K562 (cell line): ENCODE measurements around the gene SLC7A10. TPM values are rescaled to one million over a fixed set of nuclear protein-coding genes. Genes with fewer than 3 reads are reported as not detected.

Experiments
- ATAC-seq: fragments of 200-7000 bp; cut with Tn5 transposase; 3 replicates; pipeline ENCODE4 v1.9.1; 2020; ENCODE audit warnings: moderate library complexity
- BruUV-seq: library from RNA; stranded (reverse); fragments of 400-500 nt; replicated peaks from 2 replicates; lab custom pipeline; 2021; lab: Mats Ljungman, UMichigan
- CTCF ChIA-PET: fragments of 300-600 bp; formaldehyde crosslinking; extraction: SDS; loops from one replicate; lab custom pipeline; 2021; ENCODE audit warnings: low intra/inter-chr PET ratio; lab: Yijun Ruan, JAX
- POLR2A ChIA-PET: fragments of 300-600, 350-650 bp; sonication (Branson Sonifier 250); formaldehyde crosslinking; extraction: SDS; loops from one replicate; lab custom pipeline; 2021; ENCODE audit warnings: antibody characterized with exemption, inconsistent platforms; lab: Yijun Ruan, JAX
- DNase-seq, 4 experiments: peaks; one replicate each; pipeline versions ENCODE4 v3.0.0 to v3.0.0-alpha.2; 2011 to 2018; ENCODE audit warnings: low spot score in 3 of 4, mixed read lengths in 3 of 4; ENCODE audit errors: extremely low read depth in 1 of 4
- FAIRE-seq: peaks from 2 replicates; lab custom pipeline; 2011; peaks lifted over from hg19 to GRCh38; lab: Jason Lieb, UNC
- H2AFZ ChIP-seq: 2 replicates; pipeline ENCODE4 v1.6.0; 2011; ENCODE audit warnings: low read depth, low read length, control low read depth, inconsistent platforms
- H3K27ac ChIP-seq: fragments of 200-600 bp; 3 replicates; pipeline ENCODE4 v1.8.0; 2011; ENCODE audit warnings: low read depth, mild to moderate bottlenecking, control low read depth, inconsistent platforms, low read length, moderate library complexity, mixed read lengths; ENCODE audit errors: extremely low read depth
- H3K27me3 ChIP-seq, 2 experiments: fragments of 300-600 bp in 1 of 2; 2 replicates in 1 of 2; 3 replicates in 1 of 2; pipeline versions ENCODE4 v1.6.0 to v1.8.0; 2011; ENCODE audit warnings: inconsistent platforms in 2 of 2, low read length in 2 of 2, mild to moderate bottlenecking in 1 of 2, mixed read lengths in 1 of 2, moderate library complexity in 1 of 2; ENCODE audit not compliant: control insufficient read depth in 2 of 2, insufficient read depth in 2 of 2
- H3K36me3 ChIP-seq: fragments of 300-600 bp; 3 replicates; pipeline ENCODE4 v1.8.0; 2011; ENCODE audit warnings: mild to moderate bottlenecking, low read length, inconsistent platforms; ENCODE audit not compliant: control insufficient read depth, insufficient read depth
- H3K4me1 ChIP-seq, 2 experiments: fragments of 200-600 bp in 1 of 2; replicated peaks in 1 of 2; 2 replicates in 1 of 2; 3 replicates in 1 of 2; pipeline versions ENCODE4 v1.5.1 to v1.8.0; 2011; ENCODE audit warnings: inconsistent platforms in 2 of 2, low read length in 2 of 2, mild to moderate bottlenecking in 1 of 2, mixed read lengths in 1 of 2, moderate library complexity in 1 of 2; ENCODE audit not compliant: control insufficient read depth in 2 of 2, insufficient read depth in 2 of 2
- H3K4me2 ChIP-seq: 2 replicates; pipeline ENCODE4 v1.6.1; 2011; ENCODE audit warnings: low read length, control low read depth, inconsistent platforms, mixed read lengths; ENCODE audit not compliant: insufficient read depth
- H3K4me3 ChIP-seq: fragments of 200-600 bp; sonication (generic), shearing (Covaris generic); 2 replicates; pipeline ENCODE4 v1.5.1; 2016; ENCODE audit warnings: control low read depth, inconsistent platforms
- H3K79me2 ChIP-seq: fragments of 200-600 bp; 3 replicates; pipeline ENCODE4 v1.8.0; 2011; ENCODE audit warnings: low read length, inconsistent platforms; ENCODE audit not compliant: control insufficient read depth, insufficient read depth
- H3K9ac ChIP-seq, 2 experiments: 2 replicates each; pipeline versions ENCODE4 v1.6.0 to v1.6.1; 2011; ENCODE audit warnings: low read depth in 2 of 2, low read length in 2 of 2, control low read depth in 1 of 2, inconsistent platforms in 1 of 2, mild to moderate bottlenecking in 1 of 2, mixed read lengths in 1 of 2; ENCODE audit not compliant: insufficient read depth in 1 of 2
- H3K9me1 ChIP-seq: one replicate; pipeline ENCODE4 v1.6.0; 2011; ENCODE audit warnings: inconsistent platforms, mild to moderate bottlenecking, low read length, moderate library complexity; ENCODE audit not compliant: control insufficient read depth, insufficient read depth
- H3K9me3 ChIP-seq: replicated peaks from 2 replicates; pipeline ENCODE4 v1.5.1; 2011; ENCODE audit warnings: low read depth, low read length, inconsistent platforms; ENCODE audit not compliant: control insufficient read depth, insufficient read depth
- H4K20me1 ChIP-seq: replicated peaks from 2 replicates; pipeline ENCODE4 v1.6.1; 2011; ENCODE audit warnings: low read length, inconsistent platforms, mixed read lengths; ENCODE audit not compliant: control insufficient read depth, insufficient read depth
- CHD1 ChIP-seq: fragments of 200-600 bp; sonication (generic); IDR thresholded peaks from one replicate; pipeline ENCODE4 v1.6.1; 2012; ENCODE audit warnings: mild to moderate bottlenecking, moderate library complexity, low read length, inconsistent platforms
- CXXC5 ChIP-seq: fragments of 250-450 bp; sonication (Bioruptor Pico); IDR thresholded peaks from 2 replicates; pipeline ENCODE4 v1.8.0; 2022; ENCODE audit warnings: inconsistent platforms, mild to moderate bottlenecking, moderate library complexity
- DIDO1 ChIP-seq: fragments of 450-650 bp; IDR thresholded peaks from 2 replicates; pipeline ENCODE4 v1.6.1; 2016; ENCODE audit warnings: low read depth, missing biosample characterization, missing genetic modification characterization
- KDM2B ChIP-seq: fragments of 250-450 bp; sonication (Bioruptor Pico); IDR thresholded peaks from 2 replicates; pipeline ENCODE4 v1.8.0; 2021; ENCODE audit warnings: mild to moderate bottlenecking, moderate library complexity
- KLF16 ChIP-seq: IDR thresholded peaks from 2 replicates; pipeline ENCODE4 v1.6.1; 2016; ENCODE audit warnings: antibody characterized with exemption
- MCM2 ChIP-seq: fragments of 450-650 bp; IDR thresholded peaks from 2 replicates; pipeline ENCODE4 v1.6.1; 2017; ENCODE audit warnings: low read depth, mild to moderate bottlenecking
- TAF7 ChIP-seq: fragments of 450-650 bp; IDR thresholded peaks from 2 replicates; pipeline ENCODE4 v1.6.1; 2016; ENCODE audit warnings: missing genetic modification characterization, missing compliant biosample characterization
- ZNF184 ChIP-seq: sonication (generic); formaldehyde crosslinking; IDR thresholded peaks from 2 replicates; pipeline ENCODE4 v1.5.0; 2020; ENCODE audit warnings: missing genetic modification reagents
- WGBS: fragments of 100-300 bp; shearing (Covaris generic); methylation state at CpG from one replicate; pipeline ENCODE4 v1.1.6; 2016; ENCODE audit warnings: low coverage, mixed read lengths; ENCODE audit not compliant: insufficient coverage; ENCODE audit errors: missing lambda C conversion rate; 5-methylcytosine and 5-hydroxymethylcytosine counted together
- in situ Hi-C: fragments of 300-500 bp; cut with MboI; formaldehyde crosslinking; loops from 4 replicates; pipeline ENCODE4 v1.15.0; 2018; ENCODE audit warnings: inconsistent platforms, mixed read lengths
- intact Hi-C: fragments of 100-400 bp; cut with micrococcal nuclease; formaldehyde crosslinking; loops from 2 replicates; pipeline ENCODE4 v1.14.2; 2022
- polyA plus RNA-seq, 8 experiments: library from polyadenylated mRNA; depleted of rRNA in 4 of 8; stranded (reverse) in 5 of 8; unstranded in 3 of 8; fragments of >200 nt; fragmentation: Nextera tagmentation in 2 of 8; fragmentation: Illumina TruSeq in 1 of 8; extraction: Ambion mirVana in 2 of 8; extraction: Trizol in 1 of 8; gene quantifications; 2 replicates each; pipeline versions ENCODE4 v1.2.1 to v1.2.3, GENCODE V29; 2011 to 2014; ENCODE audit warnings: inconsistent platforms in 1 of 8, missing spikeins in 1 of 8
- total RNA-seq, 7 experiments: library from RNA; depleted of rRNA in 6 of 7; stranded (reverse); fragments of >200 nt in 6 of 7; fragmentation: Illumina TruSeq in 2 of 7; extraction: Trizol in 2 of 7; gene quantifications; 2 replicates each; pipeline versions ENCODE4 v1.2.1 to v1.2.3, GENCODE V29; 2011 to 2021; ENCODE audit warnings: low replicate concordance in 1 of 7
- TF ChIP-seq, protein P1 (sequence below): sonication (generic); formaldehyde crosslinking; IDR thresholded peaks from 2 replicates; pipeline ENCODE4 v1.8.0; 2022; ENCODE audit warnings: mild to moderate bottlenecking, low read depth, missing genetic modification reagents
- TF ChIP-seq, protein P2 (sequence below): sonication (generic); formaldehyde crosslinking; IDR thresholded peaks from 2 replicates; pipeline ENCODE4 v1.8.1; 2023; ENCODE audit warnings: missing genetic modification reagents, mild to moderate bottlenecking, borderline replicate concordance

SLC7A10 gene
- total and polyA plus RNA-seq, 9 of the 15 experiments (the other 6 are each of a cell fraction or from before 2014, with no cell fraction given), result 0.07 TPM; not detected in 8

- Histone ChIP-seq H3K27me3 (0 out of 5 replicates have a peak, but pooled peaks cover 0 to 3% of the 10 kb centered on the region in 2 experiments), H3K9me3 (no peaks in the 10 kb centered on the region), H2AFZ (peak overlapping the region; percentile 88), H3K36me3 (no peaks in the 10 kb centered on the region), H3K9me1 (no peaks in the 10 kb centered on the region), H3K4me3 (peak overlapping the region; percentile 72), H3K4me2 (peak overlapping the region; percentile 89), H3K79me2 (peaks cover 10% of the 10 kb centered on the region; the same call in 2 of the 3 replicates), H4K20me1 (peaks cover 4% of the 10 kb centered on the region; the same call in 1 of the 2 replicates), H3K4me1 (peaks cover 12 to 30% of the 10 kb centered on the region in 2 experiments; a peak in 4 of 5 replicates), H3K27ac (peak overlapping the region; percentile 85), H3K9ac (peak overlapping the region; percentile 88 to 96)
- ChIA-PET POLR2A (interaction anchor here (0.5 to 1.7 kb wide), 14 partner anchors 9 to 546 kb away, joined by 3 to 6 read pairs (median 3); partner anchors contain the start of genes CEP89 and FAAP24), CTCF (interaction anchor here (1.1 to 1.4 kb wide), 2 partner anchors 32 to 50 kb away, joined by 3 to 6 read pairs; no protein-coding TSS in a partner anchor)
- FAIRE-seq (no peak), ATAC-seq (peak; percentile 4), DNase-seq (peak in 1 of 4 experiments; percentile 34)
- intact Hi-C loops (loop anchor here (5.0 kb wide), 1 partner anchor 204 kb away; the partner anchor contains the start of genes CEP89 and FAAP24), in situ Hi-C loops (no loop called here)
- TSS peak; percentile 79 for BruUV-seq
- 39% methylated on average over 15 of the region's 25 CpGs for WGBS
- TF ChIP-seq, protein P1, sequence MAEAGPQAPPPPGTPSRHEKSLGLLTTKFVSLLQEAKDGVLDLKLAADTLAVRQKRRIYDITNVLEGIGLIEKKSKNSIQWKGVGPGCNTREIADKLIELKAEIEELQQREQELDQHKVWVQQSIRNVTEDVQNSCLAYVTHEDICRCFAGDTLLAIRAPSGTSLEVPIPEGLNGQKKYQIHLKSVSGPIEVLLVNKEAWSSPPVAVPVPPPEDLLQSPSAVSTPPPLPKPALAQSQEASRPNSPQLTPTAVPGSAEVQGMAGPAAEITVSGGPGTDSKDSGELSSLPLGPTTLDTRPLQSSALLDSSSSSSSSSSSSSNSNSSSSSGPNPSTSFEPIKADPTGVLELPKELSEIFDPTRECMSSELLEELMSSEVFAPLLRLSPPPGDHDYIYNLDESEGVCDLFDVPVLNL (CRISPR knock-in tag), result 0 out of 2 replicates have a peak, but pooled peaks have one; percentile 21
- no peak for TF ChIP-seq KLF16
- TF ChIP-seq MCM2, result no peak
- peak; percentile 57 for TF ChIP-seq CHD1
- 0 out of 2 replicates have a peak, but pooled peaks have one; percentile 59 for TF ChIP-seq DIDO1 (tag)
- TF ChIP-seq KDM2B (CRISPR knock-in tag), result no peak
- TF ChIP-seq, protein P2, sequence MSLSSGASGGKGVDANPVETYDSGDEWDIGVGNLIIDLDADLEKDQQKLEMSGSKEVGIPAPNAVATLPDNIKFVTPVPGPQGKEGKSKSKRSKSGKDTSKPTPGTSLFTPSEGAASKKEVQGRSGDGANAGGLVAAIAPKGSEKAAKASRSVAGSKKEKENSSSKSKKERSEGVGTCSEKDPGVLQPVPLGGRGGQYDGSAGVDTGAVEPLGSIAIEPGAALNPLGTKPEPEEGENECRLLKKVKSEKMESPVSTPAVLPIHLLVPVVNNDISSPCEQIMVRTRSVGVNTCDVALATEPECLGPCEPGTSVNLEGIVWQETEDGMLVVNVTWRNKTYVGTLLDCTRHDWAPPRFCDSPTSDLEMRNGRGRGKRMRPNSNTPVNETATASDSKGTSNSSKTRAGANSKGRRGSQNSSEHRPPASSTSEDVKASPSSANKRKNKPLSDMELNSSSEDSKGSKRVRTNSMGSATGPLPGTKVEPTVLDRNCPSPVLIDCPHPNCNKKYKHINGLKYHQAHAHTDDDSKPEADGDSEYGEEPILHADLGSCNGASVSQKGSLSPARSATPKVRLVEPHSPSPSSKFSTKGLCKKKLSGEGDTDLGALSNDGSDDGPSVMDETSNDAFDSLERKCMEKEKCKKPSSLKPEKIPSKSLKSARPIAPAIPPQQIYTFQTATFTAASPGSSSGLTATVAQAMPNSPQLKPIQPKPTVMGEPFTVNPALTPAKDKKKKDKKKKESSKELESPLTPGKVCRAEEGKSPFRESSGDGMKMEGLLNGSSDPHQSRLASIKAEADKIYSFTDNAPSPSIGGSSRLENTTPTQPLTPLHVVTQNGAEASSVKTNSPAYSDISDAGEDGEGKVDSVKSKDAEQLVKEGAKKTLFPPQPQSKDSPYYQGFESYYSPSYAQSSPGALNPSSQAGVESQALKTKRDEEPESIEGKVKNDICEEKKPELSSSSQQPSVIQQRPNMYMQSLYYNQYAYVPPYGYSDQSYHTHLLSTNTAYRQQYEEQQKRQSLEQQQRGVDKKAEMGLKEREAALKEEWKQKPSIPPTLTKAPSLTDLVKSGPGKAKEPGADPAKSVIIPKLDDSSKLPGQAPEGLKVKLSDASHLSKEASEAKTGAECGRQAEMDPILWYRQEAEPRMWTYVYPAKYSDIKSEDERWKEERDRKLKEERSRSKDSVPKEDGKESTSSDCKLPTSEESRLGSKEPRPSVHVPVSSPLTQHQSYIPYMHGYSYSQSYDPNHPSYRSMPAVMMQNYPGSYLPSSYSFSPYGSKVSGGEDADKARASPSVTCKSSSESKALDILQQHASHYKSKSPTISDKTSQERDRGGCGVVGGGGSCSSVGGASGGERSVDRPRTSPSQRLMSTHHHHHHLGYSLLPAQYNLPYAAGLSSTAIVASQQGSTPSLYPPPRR (CRISPR knock-in tag), result no peak
- TF ChIP-seq ZNF184 (CRISPR knock-in tag), result no peak
- peak; percentile 69; the same call in 1 of the 2 replicates for TF ChIP-seq TAF7 (tag)
- no peak for TF ChIP-seq CXXC5 (CRISPR knock-in tag)
These were observed 49.6 kb downstream of the SLC7A10 start for GRCh38 chr19:33175886-33176669.
